Caco-2 (cell line): ENCODE measurements around the gene HGS. TPM values are rescaled to one million over a fixed set of nuclear protein-coding genes. Genes with fewer than 3 reads are reported as not detected.

Experiments
- BruUV-seq: library from RNA; stranded (reverse); fragments of 400-500 nt; replicated peaks from 2 replicates; lab custom pipeline; 2021; lab: Mats Ljungman, UMichigan
- CTCF ChIA-PET: fragments of 300-600 bp; sonication (Branson Sonifier 250); formaldehyde crosslinking; loops from one replicate; lab custom pipeline; 2022; ENCODE audit warnings: antibody characterized with exemption; lab: Charles Lee
- POLR2A ChIA-PET: fragments of 300-600 bp; sonication (Branson Sonifier 250); formaldehyde crosslinking; loops from one replicate; lab custom pipeline; 2022; ENCODE audit warnings: antibody characterized with exemption; lab: Charles Lee
- DNase-seq, 2 experiments: peaks; one replicate each; pipeline versions ENCODE4 v3.0.0 to v3.0.0-alpha.2; 2020 to 2022
- H3K27me3 ChIP-seq: replicated peaks from 2 replicates; pipeline ENCODE4 v1.6.0; 2011; ENCODE audit warnings: low read length; ENCODE audit not compliant: control insufficient read depth, insufficient read depth
- H3K36me3 ChIP-seq: 2 replicates; pipeline ENCODE4 v1.5.1; 2011; ENCODE audit warnings: low read length; ENCODE audit not compliant: control insufficient read depth, insufficient read depth
- H3K4me1 ChIP-seq: fragments of 250-450 bp; sonication (Bioruptor Pico); 2 replicates; pipeline ENCODE4 v1.5.1; 2020; ENCODE audit warnings: mild to moderate bottlenecking
- H3K4me3 ChIP-seq: 2 replicates; pipeline ENCODE4 v1.5.1; 2011; ENCODE audit warnings: low read depth, mild to moderate bottlenecking, control low read depth, low read length
- H3K9me3 ChIP-seq: fragments of 250-450 bp; sonication (Bioruptor Pico); 2 replicates; pipeline ENCODE4 v1.5.1; 2020; ENCODE audit warnings: mild to moderate bottlenecking, moderate library complexity
- H3K27ac Mint-ChIP-seq: one replicate; pipeline ENCODE4 v1.8.0; 2022; ENCODE audit warnings: mixed read lengths; ENCODE audit not compliant: unreplicated experiment
- H3K27me3 Mint-ChIP-seq: one replicate; pipeline ENCODE4 v1.8.0; 2022; ENCODE audit warnings: mixed read lengths; ENCODE audit not compliant: insufficient read depth, unreplicated experiment
- H3K36me3 Mint-ChIP-seq: one replicate; pipeline ENCODE4 v1.8.0; 2022; ENCODE audit warnings: mild to moderate bottlenecking, mixed read lengths; ENCODE audit not compliant: insufficient read depth, unreplicated experiment
- H3K4me1 Mint-ChIP-seq: one replicate; pipeline ENCODE4 v1.8.0; 2022; ENCODE audit warnings: low read depth, mixed read lengths; ENCODE audit not compliant: unreplicated experiment
- H3K4me3 Mint-ChIP-seq: one replicate; pipeline ENCODE4 v1.8.0; 2022; ENCODE audit warnings: mild to moderate bottlenecking, moderate library complexity, mixed read lengths; ENCODE audit not compliant: unreplicated experiment
- H3K9me3 Mint-ChIP-seq: one replicate; pipeline ENCODE4 v1.8.0; 2022; ENCODE audit warnings: mixed read lengths; ENCODE audit not compliant: unreplicated experiment
- intact Hi-C: fragments of 100-400 bp; cut with micrococcal nuclease; formaldehyde crosslinking; loops from one replicate; pipeline ENCODE4 v1.10.0; 2022; ENCODE audit not compliant: unreplicated experiment
- total RNA-seq: library from RNA; stranded (reverse); gene quantifications from 2 replicates; pipeline ENCODE4 v1.2.3, GENCODE V29; 2022
- TF ChIP-seq, protein P1 (sequence below), 2 experiments: fragments of 200-600 bp in 1 of 2; IDR thresholded peaks; 1 replicate in 1 of 2; 2 replicates in 1 of 2; pipeline versions ENCODE4 v1.5.1 to v1.8.0; 2011 to 2022; ENCODE audit warnings: antibody characterized with exemption in 1 of 2, control low read depth in 1 of 2, inconsistent platforms in 1 of 2, low read depth in 1 of 2, low read length in 1 of 2, mild to moderate bottlenecking in 1 of 2, moderate library complexity in 1 of 2; ENCODE audit not compliant: insufficient read depth in 1 of 2, severe bottlenecking in 1 of 2, unreplicated experiment in 1 of 2

HGS gene
- total RNA-seq, 1 experiment from 2014 or later, result 176 TPM

DNA sequence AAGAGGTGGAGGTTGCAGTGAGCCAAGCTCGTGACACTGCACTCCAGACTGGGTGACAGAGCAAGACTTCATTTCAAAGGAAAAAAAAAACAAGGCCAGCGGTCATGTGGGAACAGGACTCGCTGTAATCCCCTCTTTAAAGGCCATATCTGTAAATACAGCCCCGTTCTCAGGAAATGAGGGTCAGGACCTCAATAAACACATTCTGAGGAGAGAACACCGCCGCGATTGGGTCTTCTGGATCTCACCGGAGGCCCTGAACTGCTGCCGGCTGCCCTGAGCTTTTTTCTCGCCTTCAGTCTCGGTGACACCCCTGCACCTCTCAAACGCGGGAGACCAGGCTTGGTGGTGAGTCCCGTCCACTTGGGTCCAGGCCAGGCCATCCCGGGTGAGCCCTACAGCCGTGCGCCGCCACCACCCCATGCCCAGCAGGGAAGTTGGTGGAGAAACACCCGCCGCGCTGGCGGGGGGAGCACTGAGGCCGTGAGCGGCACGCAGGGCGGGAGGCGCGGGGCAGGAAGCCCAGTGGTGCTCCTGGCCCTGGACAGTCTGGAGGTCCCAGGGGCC lies 56.7 kb downstream of the HGS start:
- no peak overlapping the region for H3K4me3 ChIP-seq
- ChIA-PET CTCF (interaction anchor here (0.7 kb wide), 1 partner anchor 136 kb away, joined by 3 read pairs; no protein-coding TSS in a partner anchor), POLR2A (no interaction called here)
- no peaks in the 10 kb centered on the region for H3K4me1 Mint-ChIP-seq
- no peak overlapping the region for H3K4me3 Mint-ChIP-seq
- H3K9me3 Mint-ChIP-seq, result no peaks in the 10 kb centered on the region
- no peaks in the 10 kb centered on the region for H3K27me3 ChIP-seq
- no peaks in the 10 kb centered on the region for H3K36me3 ChIP-seq
- DNase-seq, result no peak
- H3K9me3 ChIP-seq, result no peaks in the 10 kb centered on the region
- peaks cover 3% of the 10 kb centered on the region; the same call in 1 of the 2 replicates for H3K4me1 ChIP-seq
- H3K27ac Mint-ChIP-seq, result no peak overlapping the region
- intact Hi-C loops, result no loop called here
- H3K27me3 Mint-ChIP-seq, result no peaks in the 10 kb centered on the region
- TF ChIP-seq, protein P1, sequence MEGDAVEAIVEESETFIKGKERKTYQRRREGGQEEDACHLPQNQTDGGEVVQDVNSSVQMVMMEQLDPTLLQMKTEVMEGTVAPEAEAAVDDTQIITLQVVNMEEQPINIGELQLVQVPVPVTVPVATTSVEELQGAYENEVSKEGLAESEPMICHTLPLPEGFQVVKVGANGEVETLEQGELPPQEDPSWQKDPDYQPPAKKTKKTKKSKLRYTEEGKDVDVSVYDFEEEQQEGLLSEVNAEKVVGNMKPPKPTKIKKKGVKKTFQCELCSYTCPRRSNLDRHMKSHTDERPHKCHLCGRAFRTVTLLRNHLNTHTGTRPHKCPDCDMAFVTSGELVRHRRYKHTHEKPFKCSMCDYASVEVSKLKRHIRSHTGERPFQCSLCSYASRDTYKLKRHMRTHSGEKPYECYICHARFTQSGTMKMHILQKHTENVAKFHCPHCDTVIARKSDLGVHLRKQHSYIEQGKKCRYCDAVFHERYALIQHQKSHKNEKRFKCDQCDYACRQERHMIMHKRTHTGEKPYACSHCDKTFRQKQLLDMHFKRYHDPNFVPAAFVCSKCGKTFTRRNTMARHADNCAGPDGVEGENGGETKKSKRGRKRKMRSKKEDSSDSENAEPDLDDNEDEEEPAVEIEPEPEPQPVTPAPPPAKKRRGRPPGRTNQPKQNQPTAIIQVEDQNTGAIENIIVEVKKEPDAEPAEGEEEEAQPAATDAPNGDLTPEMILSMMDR (IDR thresholded peaks at IDR 0.05; ENCODE audit: insufficient read depth in 1 of 2, low read depth in 1 of 2, low read length in 1 of 2, severe bottlenecking in 1 of 2, unreplicated experiment in 1 of 2), result no peak
- H3K36me3 Mint-ChIP-seq, result no peaks in the 10 kb centered on the region
- BruUV-seq, result no TSS peak

DNA sequence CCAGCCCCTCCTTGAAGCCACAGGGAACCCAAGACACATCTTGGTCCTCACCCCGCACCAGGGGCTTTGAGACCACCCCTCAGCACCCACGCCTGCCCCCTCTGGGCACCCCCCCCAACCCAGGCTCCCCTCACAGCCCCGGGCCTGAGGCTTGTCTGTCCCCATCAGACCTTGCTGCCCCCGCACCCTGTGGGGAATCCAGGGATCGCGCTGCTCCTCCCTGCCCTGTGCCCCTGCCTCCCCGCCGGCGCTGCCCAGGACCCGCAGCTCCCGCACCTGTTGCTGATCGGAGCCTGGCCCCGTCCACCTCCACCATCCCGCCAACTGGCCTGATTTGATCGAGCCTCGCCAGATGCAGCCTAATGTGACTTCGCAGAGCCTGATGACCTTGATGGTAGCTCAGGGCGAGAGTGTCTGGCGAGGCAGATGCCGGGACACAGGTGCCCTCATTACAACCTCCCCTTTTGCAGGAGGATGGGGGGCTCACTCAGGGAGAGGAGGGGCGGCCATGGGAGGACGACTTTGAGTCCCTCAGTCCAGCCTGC lies 57.3 kb downstream of the HGS start:
- Histone ChIP-seq H3K4me1 (no peaks in the 10 kb centered on the region), H3K9me3 (no peaks in the 10 kb centered on the region), H3K4me3 (no peak overlapping the region), H3K36me3 (no peaks in the 10 kb centered on the region), H3K27me3 (no peaks in the 10 kb centered on the region)
- BruUV-seq, result no TSS peak
- CTCF ChIA-PET, result no interaction called here
- Mint-ChIP-seq H3K9me3 (no peaks in the 10 kb centered on the region), H3K27me3 (no peaks in the 10 kb centered on the region), H3K4me1 (no peaks in the 10 kb centered on the region), H3K27ac (no peak overlapping the region), H3K36me3 (no peaks in the 10 kb centered on the region), H3K4me3 (no peak overlapping the region)
- TF ChIP-seq, protein P1 (IDR thresholded peaks at IDR 0.05; ENCODE audit: insufficient read depth in 1 of 2, low read depth in 1 of 2, low read length in 1 of 2, severe bottlenecking in 1 of 2, unreplicated experiment in 1 of 2), result no peak
- intact Hi-C loops, result no loop called here
- POLR2A ChIA-PET, result no interaction called here
- no peak for DNase-seq

DNA sequence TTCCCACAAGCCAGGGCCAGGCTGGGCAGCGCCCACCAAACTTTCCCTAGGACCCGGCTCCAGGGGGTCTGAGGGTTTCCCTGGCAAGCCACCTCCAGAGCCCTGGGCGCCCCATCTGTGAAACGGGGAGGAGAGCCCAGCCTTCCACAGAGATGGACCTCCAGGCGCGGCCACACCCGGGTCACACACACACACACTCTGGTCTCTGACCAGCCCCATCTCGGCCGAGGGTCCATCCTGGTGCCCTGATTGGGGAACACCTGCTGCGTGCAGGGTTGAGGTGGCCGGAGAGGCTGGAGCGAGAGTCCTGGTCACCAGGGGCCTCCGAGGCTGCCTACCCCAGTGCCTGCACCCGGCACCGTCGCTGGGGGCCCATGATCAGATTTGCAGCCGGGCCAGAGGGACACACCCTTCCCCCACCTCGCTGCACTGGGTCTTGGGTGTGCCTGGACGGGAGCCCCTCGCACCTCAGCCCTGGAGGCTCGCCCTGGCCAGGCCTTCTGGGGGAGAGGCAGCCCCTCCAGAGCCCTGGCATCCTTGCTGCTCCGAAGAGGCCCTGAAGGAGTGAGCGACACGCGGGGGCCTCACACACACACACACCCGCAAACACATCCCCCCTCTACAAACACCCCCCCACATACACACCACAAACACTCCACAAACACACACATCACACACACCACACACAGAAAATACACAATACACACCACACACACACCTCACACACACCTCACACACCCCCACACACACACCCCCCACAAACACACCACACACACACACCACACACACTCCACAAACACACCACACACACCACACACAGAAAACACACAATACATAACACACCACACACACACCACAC lies 58.0 kb downstream of the HGS start:
- H3K4me1 Mint-ChIP-seq, result no peaks in the 10 kb centered on the region
- H3K27me3 ChIP-seq, result no peaks in the 10 kb centered on the region
- BruUV-seq, result no TSS peak
- H3K27ac Mint-ChIP-seq, result no peak overlapping the region
- no peak for DNase-seq
- H3K27me3 Mint-ChIP-seq, result no peaks in the 10 kb centered on the region
- H3K9me3 Mint-ChIP-seq, result no peaks in the 10 kb centered on the region
- H3K9me3 ChIP-seq, result no peaks in the 10 kb centered on the region
- H3K36me3 Mint-ChIP-seq, result no peaks in the 10 kb centered on the region
- TF ChIP-seq, protein P1 (IDR thresholded peaks at IDR 0.05; ENCODE audit: insufficient read depth in 1 of 2, low read depth in 1 of 2, low read length in 1 of 2, severe bottlenecking in 1 of 2, unreplicated experiment in 1 of 2), result no peak
- H3K36me3 ChIP-seq, result no peaks in the 10 kb centered on the region
- no peak overlapping the region for H3K4me3 Mint-ChIP-seq
- intact Hi-C loops, result no loop called here
- POLR2A ChIA-PET, result no interaction called here
- H3K4me1 ChIP-seq, result no peaks in the 10 kb centered on the region
- no peak overlapping the region for H3K4me3 ChIP-seq
- CTCF ChIA-PET, result no interaction called here
